GM12865 (cell line): ENCODE data around the gene PTBP3.

ENCODE experiments used
- DNase-seq: peaks from one replicate; pipeline ENCODE4 v3.0.0; 2010; ENCODE audit warnings: low read depth
- H3K4me3 ChIP-seq: 2 replicates; pipeline ENCODE4 v1.5.1; 2011; ENCODE audit warnings: mild to moderate bottlenecking, low read depth, low read length, control low read depth
- TF ChIP-seq, protein P1 (sequence below): IDR thresholded peaks from 2 replicates; pipeline ENCODE4 v1.5.1; 2011; ENCODE audit warnings: low read length, control low read depth, low read depth, inconsistent platforms; ENCODE audit not compliant: insufficient read depth; ENCODE audit errors: missing control alignments

PTBP3 gene

DNA sequence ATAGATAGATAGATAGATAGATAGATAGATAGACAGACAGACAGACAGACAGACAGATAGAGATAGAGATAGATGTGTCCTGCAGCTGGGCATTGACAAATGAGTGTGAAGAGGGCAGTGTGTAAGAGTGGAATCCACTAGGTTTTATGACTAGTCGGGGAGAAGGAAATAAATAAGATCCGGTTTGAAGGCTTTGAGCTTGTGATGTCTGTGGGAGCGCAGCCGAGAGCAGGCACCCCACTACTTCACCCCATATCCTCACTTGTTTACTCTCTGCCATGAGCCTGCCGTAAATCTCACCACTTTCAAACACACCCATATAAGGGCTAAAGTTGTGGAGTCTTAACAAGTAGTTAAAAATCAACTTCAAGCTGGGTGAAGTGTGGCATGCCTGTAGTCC is 156.9 kb downstream of the PTBP3 start:
- DNase-seq: no peak
- H3K4me3 ChIP-seq: no peak overlapping the region
- TF ChIP-seq, protein P1, sequence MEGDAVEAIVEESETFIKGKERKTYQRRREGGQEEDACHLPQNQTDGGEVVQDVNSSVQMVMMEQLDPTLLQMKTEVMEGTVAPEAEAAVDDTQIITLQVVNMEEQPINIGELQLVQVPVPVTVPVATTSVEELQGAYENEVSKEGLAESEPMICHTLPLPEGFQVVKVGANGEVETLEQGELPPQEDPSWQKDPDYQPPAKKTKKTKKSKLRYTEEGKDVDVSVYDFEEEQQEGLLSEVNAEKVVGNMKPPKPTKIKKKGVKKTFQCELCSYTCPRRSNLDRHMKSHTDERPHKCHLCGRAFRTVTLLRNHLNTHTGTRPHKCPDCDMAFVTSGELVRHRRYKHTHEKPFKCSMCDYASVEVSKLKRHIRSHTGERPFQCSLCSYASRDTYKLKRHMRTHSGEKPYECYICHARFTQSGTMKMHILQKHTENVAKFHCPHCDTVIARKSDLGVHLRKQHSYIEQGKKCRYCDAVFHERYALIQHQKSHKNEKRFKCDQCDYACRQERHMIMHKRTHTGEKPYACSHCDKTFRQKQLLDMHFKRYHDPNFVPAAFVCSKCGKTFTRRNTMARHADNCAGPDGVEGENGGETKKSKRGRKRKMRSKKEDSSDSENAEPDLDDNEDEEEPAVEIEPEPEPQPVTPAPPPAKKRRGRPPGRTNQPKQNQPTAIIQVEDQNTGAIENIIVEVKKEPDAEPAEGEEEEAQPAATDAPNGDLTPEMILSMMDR: no peak

- no peak for DNase-seq
- H3K4me3 ChIP-seq: no peak overlapping the region
- TF ChIP-seq, protein P1: no peak
Measured at GRCh38 chr9:112175796-112176315, 157.6 kb downstream of the PTBP3 start.

DNA sequence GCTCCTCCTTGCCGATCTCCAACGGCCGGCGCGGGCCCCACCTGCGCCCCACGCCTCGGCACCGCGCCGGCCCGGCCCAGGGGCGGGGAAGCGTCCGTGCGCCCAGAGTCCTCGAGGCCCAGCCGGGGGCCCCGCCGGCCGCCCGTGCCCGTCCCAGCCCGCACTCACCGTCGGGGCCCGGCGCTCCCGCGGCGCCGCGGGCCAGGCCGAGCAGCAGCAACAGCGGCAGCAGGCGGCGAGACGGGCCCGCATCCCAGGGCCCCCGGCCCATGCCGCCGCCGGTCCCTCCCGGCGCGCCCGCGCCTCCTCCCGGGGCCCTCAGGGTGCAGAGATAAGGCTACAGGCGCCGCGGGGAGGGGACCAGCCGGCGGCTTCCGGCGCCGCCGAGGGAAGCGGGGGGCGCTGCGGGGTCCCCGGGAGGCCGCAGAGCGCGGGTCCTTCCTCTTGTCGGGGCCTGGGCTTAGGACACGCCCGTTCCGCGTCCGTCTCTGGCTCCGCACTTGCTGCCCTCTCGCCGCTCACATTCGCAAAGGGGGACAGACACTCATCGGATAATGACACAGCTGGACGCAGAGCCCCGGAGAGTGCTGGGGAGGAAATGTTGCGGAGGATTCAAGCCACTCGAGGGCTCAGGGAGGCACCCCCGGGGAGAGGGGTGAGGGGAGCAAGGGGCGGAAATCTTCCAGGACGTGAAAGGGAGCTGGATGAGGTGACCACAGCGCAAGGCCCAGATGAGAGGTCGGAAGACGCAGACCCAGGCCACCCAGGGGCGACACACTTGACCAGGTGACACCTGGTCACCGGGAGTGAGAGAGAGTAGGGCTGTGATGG is 158.2 kb downstream of the PTBP3 start, which contains the start of gene SUSD1:
Gene SUSD1 (minus strand): TSS at position 333 of the 831 bp plus-strand sequence. CDS start 62 bp downstream, at position 271.
- peak; percentile 50 for DNase-seq
- TF ChIP-seq, protein P1: peak; percentile 0
- H3K4me3 ChIP-seq: peak within 1 kb of the TSS; percentile 75

DNA sequence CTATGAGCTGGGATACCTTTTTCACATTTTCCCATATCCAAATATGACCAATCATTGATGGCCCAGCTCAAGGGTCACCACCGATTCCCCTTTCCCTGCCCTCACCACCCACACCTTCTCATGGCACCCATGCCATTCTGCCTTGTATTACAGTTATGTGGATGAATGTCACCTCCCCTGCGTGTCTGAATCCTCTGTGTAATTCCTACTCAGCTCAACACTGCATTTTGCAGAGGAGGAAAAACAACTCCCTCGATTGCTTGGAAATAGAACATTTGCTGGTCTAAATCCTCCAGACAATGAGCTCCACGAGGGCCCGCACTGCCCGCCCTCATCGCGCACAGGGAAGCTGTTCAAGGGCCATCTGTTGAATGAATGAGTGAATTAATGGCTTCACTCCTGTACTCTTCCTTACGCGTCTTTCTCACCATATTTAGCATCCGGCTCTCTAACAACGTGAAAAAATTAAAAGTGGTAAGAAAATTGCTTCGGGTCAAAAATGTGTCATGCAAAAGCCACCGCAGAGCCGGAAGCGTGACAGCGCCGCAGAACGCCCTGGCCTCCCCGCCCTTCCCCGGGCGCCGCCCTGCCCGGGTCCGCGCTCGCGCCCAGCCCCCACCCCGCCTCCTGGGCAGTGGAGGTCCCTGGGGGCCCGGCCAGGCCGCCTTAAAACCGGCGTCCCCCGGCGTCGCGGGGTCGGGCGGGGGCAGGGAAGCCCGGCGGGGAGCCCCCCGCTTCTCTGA is 159.0 kb downstream of the PTBP3 start:
- TF ChIP-seq, protein P1: no peak
- DNase-seq: peak; percentile 88
- H3K4me3 ChIP-seq: peak overlapping the region; percentile 75

GRCh38 chr9:112173489-112174221 is 159.8 kb downstream of the PTBP3 start:
- TF ChIP-seq, protein P1: no peak
- H3K4me3 ChIP-seq: peak overlapping the region; percentile 75
- no peak for DNase-seq

GRCh38 chr9:112170968-112171367 is 162.5 kb downstream of the PTBP3 start:
- TF ChIP-seq, protein P1: no peak
- H3K4me3 ChIP-seq: no peak overlapping the region
- DNase-seq: no peak
